B cell (primary cell): ENCODE data around the gene METTL25. TPM values are rescaled to one million over a fixed set of nuclear protein-coding genes. Genes with fewer than 3 reads are reported as not detected.

Experiments used
- ATAC-seq: fragments of 200-7000 bp; cut with Tn5 transposase; one replicate; pipeline ENCODE4 v1.10.0; 2021; ENCODE audit warnings: low read depth, mild to moderate bottlenecking, moderate number of reproducible peaks, moderate library complexity
- CTCF ChIA-PET: fragments of 350-600 bp; sonication (Branson Sonifier 250); formaldehyde crosslinking; loops from one replicate; lab custom pipeline; 2021; ENCODE audit warnings: antibody characterized with exemption, inconsistent platforms; lab: Charles Lee
- POLR2A ChIA-PET: fragments of 350-600 bp; sonication (Branson Sonifier 250); formaldehyde crosslinking; loops from one replicate; lab custom pipeline; 2021; ENCODE audit warnings: antibody characterized with exemption; lab: Charles Lee
- DNase-seq: peaks from one replicate; pipeline ENCODE4 v3.0.0; 2013
- H2AFZ ChIP-seq: 2 replicates; pipeline ENCODE4 v1.6.1; 2012; ENCODE audit warnings: mild to moderate bottlenecking, low read depth, low read length; ENCODE audit not compliant: insufficient read depth, poor library complexity, severe bottlenecking
- H3K27ac ChIP-seq, 2 donors: 1 replicate in 1 of 2; 2 replicates in 1 of 2; pipeline ENCODE4 v1.5.1; 2012 to 2013; ENCODE audit warnings: low read length in 2 of 2, mild to moderate bottlenecking in 2 of 2, moderate library complexity in 1 of 2
- H3K27me3 ChIP-seq, 4 experiments: fragments of 200-600 bp in 1 of 4; sonication (generic) in 1 of 4; replicated peaks in 1 of 4; 1 replicate in 2 of 4; 2 replicates in 2 of 4; pipeline versions ENCODE4 v1.6.1 to v1.7.0; 2013 to 2016; ENCODE audit warnings: low read length in 3 of 4, mild to moderate bottlenecking in 2 of 4, mixed read lengths in 1 of 4, moderate library complexity in 1 of 4; ENCODE audit not compliant: insufficient read depth in 4 of 4, control insufficient read depth in 3 of 4; ENCODE audit errors: control extremely low read depth in 1 of 4
- H3K36me3 ChIP-seq, 2 experiments: replicated peaks in 1 of 2; 1 replicate in 1 of 2; 2 replicates in 1 of 2; pipeline versions ENCODE4 v1.6.1 to v1.7.1; 2013; ENCODE audit warnings: low read length in 1 of 2; ENCODE audit not compliant: insufficient read depth in 2 of 2, control insufficient read depth in 1 of 2; ENCODE audit errors: control extremely low read depth in 1 of 2, extremely low read depth in 1 of 2
- H3K4me1 ChIP-seq, 2 donors: fragments of 200-600 bp in 1 of 2; sonication (generic) in 1 of 2; 1 replicate in 1 of 2; 2 replicates in 1 of 2; pipeline versions ENCODE4 v1.5.1 to v1.6.1; 2013 to 2017; ENCODE audit warnings: low read length in 2 of 2; ENCODE audit not compliant: control insufficient read depth in 2 of 2, insufficient read depth in 2 of 2
- H3K4me2 ChIP-seq: replicated peaks from 2 replicates; pipeline ENCODE3; 2012; ENCODE audit warnings: mild to moderate bottlenecking, low read depth, low read length; ENCODE audit not compliant: poor library complexity, severe bottlenecking
- H3K4me3 ChIP-seq, 5 experiments: fragments of 200-600 bp in 1 of 5; sonication (generic) in 1 of 5; 1 replicate in 3 of 5; 2 replicates in 2 of 5; pipeline versions ENCODE4 v1.5.1 to v1.7.0; 2011 to 2016; ENCODE audit warnings: low read length in 4 of 5, mild to moderate bottlenecking in 4 of 5, low read depth in 2 of 5, control low read depth in 1 of 5, moderate library complexity in 1 of 5; ENCODE audit not compliant: insufficient read depth in 1 of 5; ENCODE audit errors: control extremely low read depth in 1 of 5, extremely low read depth in 1 of 5
- H3K79me2 ChIP-seq: fragments of 200-600 bp; sonication (generic); one replicate; pipeline ENCODE4 v1.6.0; 2016; ENCODE audit warnings: low read length; ENCODE audit not compliant: control insufficient read depth, insufficient read depth
- H3K9ac ChIP-seq: fragments of 200-600 bp; sonication (generic); 2 replicates; pipeline ENCODE4 v1.6.1; 2017; ENCODE audit warnings: mild to moderate bottlenecking, low read length, moderate library complexity
- H3K9me3 ChIP-seq, 3 donors: one replicate each; pipeline versions ENCODE4 v1.6.1 to v1.7.1; 2013; ENCODE audit warnings: low read length in 2 of 3; ENCODE audit not compliant: control insufficient read depth in 2 of 3, insufficient read depth in 1 of 3; ENCODE audit errors: control extremely low read depth in 1 of 3
- H4K20me1 ChIP-seq: 2 replicates; pipeline ENCODE4 v1.6.0; 2012; ENCODE audit warnings: mild to moderate bottlenecking, low read length; ENCODE audit not compliant: insufficient read depth, control insufficient read depth, poor library complexity, severe bottlenecking
- H3K27ac Mint-ChIP-seq: one replicate; pipeline ENCODE4 v1.8.0; 2021; ENCODE audit warnings: mixed read lengths
- H3K27me3 Mint-ChIP-seq: one replicate; pipeline ENCODE4 v1.8.0; 2021; ENCODE audit warnings: mixed read lengths
- H3K4me1 Mint-ChIP-seq: one replicate; pipeline ENCODE4 v1.8.0; 2021; ENCODE audit warnings: mixed read lengths
- H3K4me3 Mint-ChIP-seq: one replicate; pipeline ENCODE4 v1.8.0; 2021; ENCODE audit warnings: mixed read lengths
- H3K9me3 Mint-ChIP-seq: one replicate; pipeline ENCODE4 v1.8.0; 2022; ENCODE audit warnings: mixed read lengths; ENCODE audit not compliant: insufficient read depth
- CTCF ChIP-seq: fragments of 200-600 bp; IDR thresholded peaks from one replicate; pipeline ENCODE4 v1.8.0; 2022; ENCODE audit warnings: antibody characterized with exemption, mild to moderate bottlenecking
- EZH2 ChIP-seq: IDR thresholded peaks from 2 replicates; pipeline ENCODE4 v1.6.1; 2012; ENCODE audit warnings: borderline replicate concordance, low read depth, mild to moderate bottlenecking, moderate library complexity, low read length; ENCODE audit not compliant: insufficient read depth, poor library complexity, severe bottlenecking
- WGBS: methylation state at CpG from one replicate; pipeline ENCODE4 v1.1.5; 2013; ENCODE audit warnings: missing lambda C conversion rate; ENCODE audit not compliant: insufficient coverage; 5-methylcytosine and 5-hydroxymethylcytosine counted together
- intact Hi-C: fragments of 100-400 bp; cut with micrococcal nuclease; formaldehyde crosslinking; loops from one replicate; pipeline ENCODE4 v1.10.0; 2022
- polyA plus RNA-seq: library from polyadenylated mRNA; depleted of rRNA; stranded (reverse); fragments of >200 nt; gene quantifications from 2 replicates; pipeline ENCODE4 v1.2.3, GENCODE V29; 2012
- total RNA-seq, 2 donors: library from RNA; stranded (reverse); fragments of 120-200 nt in 1 of 2; gene quantifications; 1 replicate in 1 of 2; 2 replicates in 1 of 2; pipeline versions ENCODE4 v1.2.3 to v1.2.4, GENCODE V29; 2013 to 2022

The METTL25 gene
- total and polyA plus RNA-seq, 2 donors (not counting 1 experiment from before 2014, with no cell fraction given), result 5.4 to 24.1 TPM

- ChIA-PET CTCF (no interaction called here), POLR2A (no interaction called here)
- no peaks in the 10 kb centered on the region for H4K20me1 ChIP-seq
- no peaks in the 10 kb centered on the region for H3K9me3 ChIP-seq
- no peak overlapping the region for H3K4me3 ChIP-seq
- no peak overlapping the region for H3K27ac Mint-ChIP-seq
- intact Hi-C loops, result no loop called here
- no peaks in the 10 kb centered on the region for H3K36me3 ChIP-seq
- no peaks in the 10 kb centered on the region for H3K4me1 Mint-ChIP-seq
- TF ChIP-seq EZH2, result no peak
- TF ChIP-seq CTCF, result no peak
- DNase-seq, result no peak
- WGBS, result 100% methylated on average over 1 of the region's 1 CpG
- no peak overlapping the region for H3K27ac ChIP-seq
- no peak overlapping the region for H3K4me2 ChIP-seq
- H3K4me1 ChIP-seq, result no peaks in the 10 kb centered on the region
- H3K9ac ChIP-seq, result no peak overlapping the region
- no peaks in the 10 kb centered on the region for H3K9me3 Mint-ChIP-seq
- peaks cover 4% of the 10 kb centered on the region for H3K27me3 Mint-ChIP-seq
- no peak overlapping the region for H2AFZ ChIP-seq
- H3K27me3 ChIP-seq, result no peaks in the 10 kb centered on the region
- no peaks in the 10 kb centered on the region for H3K79me2 ChIP-seq
- H3K4me3 Mint-ChIP-seq, result no peak overlapping the region
- ATAC-seq, result no peak
These were observed 30.5 kb upstream of the METTL25 start for GRCh38 chr12:82327861-82328260.

DNA sequence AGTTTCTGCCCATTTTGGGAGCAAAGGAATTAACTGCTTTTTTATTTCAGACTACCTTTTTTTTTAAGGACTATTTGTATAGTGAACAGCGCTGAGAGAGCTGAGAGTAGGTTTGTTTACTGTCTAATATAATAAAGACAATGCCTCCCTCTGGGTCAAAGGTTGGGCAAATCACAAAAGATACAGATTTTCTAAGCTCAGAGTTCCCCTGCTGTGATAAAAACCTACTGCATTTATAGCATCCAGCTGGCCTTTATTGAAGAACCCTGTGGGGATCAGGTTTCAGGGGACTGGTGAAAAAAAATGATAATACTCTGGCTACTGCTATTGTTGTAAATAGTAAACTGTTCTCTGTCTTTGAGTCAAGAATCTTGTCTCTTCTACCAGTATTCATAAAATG, 28.8 kb upstream of the METTL25 start:
- TF ChIP-seq CTCF (no peak), EZH2 (no peak)
- H3K79me2 ChIP-seq, result no peaks in the 10 kb centered on the region
- ChIA-PET CTCF (interaction anchor here (1.0 to 1.4 kb wide), 2 partner anchors 7 to 11 kb away, joined by 3 read pairs; no protein-coding TSS in a partner anchor), POLR2A (no interaction called here)
- H3K4me3 ChIP-seq, result no peak overlapping the region
- H2AFZ ChIP-seq, result no peak overlapping the region
- no peak overlapping the region for H3K4me3 Mint-ChIP-seq
- H3K27ac Mint-ChIP-seq, result no peak overlapping the region
- H4K20me1 ChIP-seq, result no peaks in the 10 kb centered on the region
- intact Hi-C loops, result no loop called here
- no peak for ATAC-seq
- no peaks in the 10 kb centered on the region for H3K9me3 ChIP-seq
- WGBS, result no CpG with 5 or more reads among the region's 1 CpG
- H3K4me1 Mint-ChIP-seq, result no peaks in the 10 kb centered on the region
- no peak for DNase-seq
- no peaks in the 10 kb centered on the region for H3K36me3 ChIP-seq
- no peaks in the 10 kb centered on the region for H3K4me1 ChIP-seq
- H3K27me3 Mint-ChIP-seq, result peaks cover 4% of the 10 kb centered on the region
- no peaks in the 10 kb centered on the region for H3K27me3 ChIP-seq
- no peak overlapping the region for H3K9ac ChIP-seq
- H3K27ac ChIP-seq, result no peak overlapping the region
- no peak overlapping the region for H3K4me2 ChIP-seq
- no peaks in the 10 kb centered on the region for H3K9me3 Mint-ChIP-seq
